ENCODE measurements around the gene FAM43A.
A peak's percentile ranks its signal among the peaks of the same experiment; 100 is the strongest.

Gene FAM43A, protein sequence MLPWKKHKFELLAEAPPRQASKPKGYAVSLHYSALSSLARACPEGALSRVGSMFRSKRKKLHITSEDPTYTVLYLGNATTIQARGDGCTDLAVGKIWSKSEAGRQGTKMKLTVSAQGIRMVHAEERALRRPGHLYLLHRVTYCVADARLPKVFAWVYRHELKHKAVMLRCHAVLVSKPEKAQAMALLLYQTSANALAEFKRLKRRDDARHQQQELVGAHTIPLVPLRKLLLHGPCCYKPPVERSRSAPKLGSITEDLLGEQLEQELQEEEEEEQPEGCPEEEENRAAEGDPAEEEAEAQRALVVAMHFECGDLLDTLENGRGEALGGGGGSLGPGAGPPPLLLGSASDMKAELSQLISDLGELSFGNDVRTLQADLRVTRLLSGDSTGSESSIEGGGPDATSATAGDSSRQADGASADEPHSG

DNA sequence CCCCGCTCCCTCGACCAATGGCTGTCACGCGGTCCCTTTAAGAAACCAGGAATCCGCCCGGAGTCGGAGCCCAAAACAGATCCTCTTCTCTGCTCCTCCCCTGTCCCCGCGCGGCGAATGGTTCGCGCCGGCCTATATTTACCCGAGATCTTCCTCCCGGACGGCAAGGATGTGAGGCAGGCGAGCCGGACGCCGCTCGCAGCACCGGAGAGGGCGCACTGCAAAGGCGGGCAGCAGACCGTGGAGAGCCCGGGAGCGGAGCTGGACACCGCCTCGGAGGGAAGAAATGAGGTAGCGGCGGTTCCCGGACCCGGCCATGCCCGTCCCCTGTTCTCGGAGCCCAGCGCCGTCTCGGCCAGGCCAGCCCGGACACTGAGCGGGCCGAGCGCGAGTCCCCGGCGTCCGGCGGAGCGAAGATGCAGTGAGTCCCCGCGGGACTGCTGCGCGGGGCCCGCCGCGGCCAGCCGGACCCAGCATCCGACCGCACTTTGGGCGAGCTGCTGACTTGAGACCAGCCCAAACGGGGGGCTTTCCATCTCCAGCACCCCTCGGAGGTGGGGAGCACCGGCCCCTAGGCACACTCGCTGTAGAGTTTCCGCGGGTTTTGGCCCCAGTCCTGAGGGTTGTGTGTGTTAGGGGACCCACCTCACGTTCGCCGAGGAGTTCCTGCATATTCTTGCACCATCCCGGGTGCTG, at the start of gene FAM43A:
Gene FAM43A, plus strand, starts transcription at position 166 of the 696 bp plus-strand sequence. CDS start 944 bp downstream, outside the sequence.
- peak; percentile 64 to 72 (median 65) for DNase-seq (ENCODE audit: low read depth in 3 of 3)

DNA sequence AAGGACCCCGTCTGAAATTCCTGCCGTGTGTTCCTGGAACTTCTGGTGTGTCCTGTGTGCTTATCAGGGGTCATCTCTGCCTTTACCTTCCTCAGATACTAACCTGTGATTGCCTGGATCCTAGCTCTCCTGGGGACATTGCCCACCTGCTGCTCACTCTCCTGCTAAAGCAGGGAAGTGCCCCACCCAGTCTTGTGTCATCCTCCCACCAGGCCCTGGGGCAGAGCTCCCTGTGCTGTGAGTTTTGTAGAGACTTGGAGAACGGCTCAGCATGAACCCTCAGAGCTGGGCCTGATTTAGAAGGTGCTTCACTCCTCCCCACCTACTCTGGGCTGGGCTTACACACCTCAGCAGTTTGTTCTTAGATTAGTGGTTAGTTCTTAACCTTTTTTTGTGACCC, 48.6 kb upstream of the FAM43A start:
- no peak for DNase-seq (ENCODE audit: low read depth in 3 of 3)

DNA sequence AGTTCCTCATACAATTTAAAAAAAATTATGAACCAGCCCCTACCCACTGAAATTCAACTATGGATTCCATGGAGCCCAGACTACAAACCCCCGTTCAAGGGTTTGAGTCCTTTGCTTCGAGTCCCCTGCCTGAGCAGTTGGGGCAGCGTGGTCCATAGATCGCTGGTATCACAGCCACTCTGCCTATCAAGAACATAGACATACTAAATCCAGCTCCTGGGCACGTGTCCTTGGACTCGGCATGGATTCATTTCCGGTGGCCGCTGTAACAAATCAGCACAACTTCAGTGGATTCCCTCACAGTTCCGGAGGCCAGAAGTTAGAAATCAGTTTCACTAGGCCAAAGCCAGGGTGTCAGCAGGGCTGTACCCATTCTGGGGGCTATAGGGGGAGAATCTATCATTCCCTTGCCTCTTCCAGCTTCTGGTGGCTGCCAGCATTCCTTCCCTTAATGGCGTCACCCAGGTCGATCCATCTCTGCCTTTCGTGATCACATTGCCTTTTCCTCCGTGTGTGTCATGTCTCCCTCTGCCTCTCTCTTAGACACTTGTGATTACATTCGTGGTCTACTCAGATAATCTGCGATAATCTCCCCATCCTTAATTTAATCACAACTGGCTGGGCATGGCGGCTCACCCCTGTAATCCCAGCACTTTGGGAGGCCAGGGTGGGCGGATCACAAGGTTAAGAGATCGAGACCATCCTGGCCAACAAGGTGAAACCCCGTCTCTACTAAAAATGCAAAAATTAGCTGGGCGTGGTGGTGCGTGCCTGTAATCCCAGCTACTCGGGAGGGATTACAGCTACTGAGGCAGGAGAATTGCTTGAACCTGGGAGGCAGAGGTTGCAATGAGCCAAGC, 47.9 kb upstream of the FAM43A start:
- no peak for DNase-seq (ENCODE audit: low read depth in 3 of 3)

DNA sequence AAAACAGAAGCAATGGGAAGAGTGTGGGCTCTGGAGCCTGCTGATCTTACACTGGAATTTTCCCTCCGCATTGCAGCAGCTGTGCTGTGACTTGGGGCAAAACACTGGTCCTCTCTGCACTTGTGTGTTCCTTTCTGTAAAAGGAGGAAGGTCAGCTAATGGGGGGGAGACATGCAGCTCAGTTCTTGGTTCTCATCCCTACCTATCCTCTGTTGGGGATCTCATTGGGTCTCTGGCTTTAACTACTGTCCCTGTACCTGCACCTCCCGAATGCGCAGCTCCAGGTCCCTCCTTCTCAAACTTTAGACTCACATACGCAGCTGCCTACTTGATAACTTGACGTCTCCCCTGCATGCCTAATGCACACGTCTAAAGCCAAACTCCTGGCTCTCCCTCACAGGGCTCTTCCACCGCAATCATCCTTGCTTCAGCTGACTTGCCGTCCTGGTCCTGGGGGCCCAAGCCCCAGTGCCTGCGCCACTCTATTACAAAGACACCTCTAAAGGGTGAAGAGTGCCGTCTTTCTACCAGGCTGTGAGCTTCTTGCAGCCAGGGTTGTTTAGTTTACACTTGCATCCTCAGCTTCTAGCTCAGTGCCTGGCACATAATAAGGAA, 46.6 kb upstream of the FAM43A start:
- no peak for DNase-seq (ENCODE audit: low read depth in 3 of 3)

DNA sequence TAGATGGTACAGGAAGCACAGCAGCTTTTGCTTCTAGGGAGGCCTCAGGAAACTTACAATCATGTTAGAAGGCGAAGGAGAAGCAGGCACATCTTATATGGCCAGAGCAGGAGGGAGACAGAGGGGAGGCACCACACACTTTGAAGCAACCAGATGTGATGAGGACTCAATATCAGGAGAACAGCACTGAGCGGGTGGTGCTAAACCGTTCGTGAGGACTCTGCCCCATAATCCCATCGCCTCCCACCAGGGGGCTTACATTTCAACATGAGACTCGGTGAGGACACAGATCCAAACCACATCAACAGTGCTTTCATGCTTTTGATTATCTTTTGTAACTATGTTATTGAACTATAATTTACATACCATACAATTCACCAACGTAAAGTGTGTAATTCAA, 44.9 kb upstream of the FAM43A start:
- peak in 2 of 3 donors; percentile 9 to 16 for DNase-seq (ENCODE audit: low read depth in 3 of 3)

DNA sequence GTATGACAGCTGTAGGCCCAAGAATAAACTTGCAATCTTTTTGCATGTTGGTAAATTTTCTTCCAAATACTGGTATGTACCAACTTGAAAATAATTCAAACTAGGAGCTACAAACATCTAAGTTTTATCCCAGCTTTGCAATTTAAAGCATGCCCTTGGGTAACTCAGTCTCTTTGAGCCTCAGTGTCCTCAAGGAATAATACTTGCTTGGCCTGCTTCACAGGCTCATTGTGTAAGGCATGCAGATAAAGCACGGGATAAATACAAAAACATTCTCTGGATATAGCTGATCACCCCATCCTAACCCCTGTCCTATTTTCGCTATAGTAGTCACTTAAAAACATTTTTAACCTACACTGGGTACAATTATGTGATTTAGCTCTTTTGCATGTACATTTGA, 42.9 kb upstream of the FAM43A start:
- DNase-seq (ENCODE audit: low read depth in 3 of 3), result no peak

DNA sequence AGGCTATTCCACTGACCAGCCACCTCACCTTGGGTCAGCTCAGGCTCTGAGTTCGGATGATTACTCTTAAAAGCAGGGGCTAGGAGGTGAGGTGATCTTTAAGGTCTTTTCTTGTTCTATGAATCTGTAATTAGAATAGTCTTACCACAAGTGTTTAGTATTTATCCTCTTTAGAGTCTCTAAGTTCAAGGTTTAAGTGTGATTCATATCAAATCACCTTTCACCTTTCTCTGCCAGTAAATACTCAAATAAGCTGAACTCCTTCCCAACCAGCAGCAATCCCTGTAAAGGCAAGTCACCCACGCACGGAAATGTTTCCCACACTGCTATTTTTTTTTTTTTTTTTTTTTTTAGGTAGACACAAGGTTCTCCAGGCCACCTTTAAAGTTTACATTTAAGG, 37.9 kb upstream of the FAM43A start:
- DNase-seq (ENCODE audit: low read depth in 3 of 3), result no peak

DNA sequence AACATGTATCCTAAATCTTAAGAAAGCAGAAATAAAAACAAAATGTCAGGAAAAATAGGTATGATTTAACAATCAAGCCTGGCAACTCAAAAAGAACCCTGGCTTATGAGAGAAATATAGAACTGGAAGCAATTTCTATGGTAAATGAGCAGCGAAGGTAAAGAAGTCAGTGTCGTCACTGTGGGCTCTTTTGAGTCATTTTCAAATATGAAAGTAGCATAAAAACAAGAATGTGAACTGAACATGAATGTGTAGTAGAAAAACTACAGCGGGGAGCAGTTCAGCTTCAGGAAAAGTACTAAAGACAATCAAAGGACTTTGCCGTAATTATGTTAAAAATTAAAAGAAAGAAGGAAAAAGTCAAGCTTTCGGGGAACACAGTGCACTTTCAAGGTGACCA, 31.2 kb upstream of the FAM43A start:
- no peak for DNase-seq (ENCODE audit: low read depth in 3 of 3)

DNA sequence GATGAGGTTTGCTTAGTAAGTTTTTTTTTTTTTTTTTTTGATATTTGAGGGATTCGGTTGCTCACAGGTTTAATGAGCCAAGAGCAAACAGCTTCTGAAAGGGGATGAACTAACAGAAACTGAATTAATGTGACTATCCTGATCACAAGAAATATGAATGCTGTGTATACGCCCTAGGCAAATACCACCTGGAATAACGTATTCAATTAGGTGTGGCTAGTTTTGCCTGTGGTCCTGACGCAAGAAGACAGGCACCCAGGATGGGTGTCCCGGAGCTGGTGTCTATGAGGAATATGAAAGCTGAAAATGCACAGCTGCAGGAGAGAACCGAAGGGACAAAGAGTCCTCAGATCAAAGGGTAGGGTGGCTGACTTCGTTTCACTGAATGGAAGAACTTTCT, 28.2 kb upstream of the FAM43A start:
- no peak for DNase-seq (ENCODE audit: low read depth in 3 of 3)

DNA sequence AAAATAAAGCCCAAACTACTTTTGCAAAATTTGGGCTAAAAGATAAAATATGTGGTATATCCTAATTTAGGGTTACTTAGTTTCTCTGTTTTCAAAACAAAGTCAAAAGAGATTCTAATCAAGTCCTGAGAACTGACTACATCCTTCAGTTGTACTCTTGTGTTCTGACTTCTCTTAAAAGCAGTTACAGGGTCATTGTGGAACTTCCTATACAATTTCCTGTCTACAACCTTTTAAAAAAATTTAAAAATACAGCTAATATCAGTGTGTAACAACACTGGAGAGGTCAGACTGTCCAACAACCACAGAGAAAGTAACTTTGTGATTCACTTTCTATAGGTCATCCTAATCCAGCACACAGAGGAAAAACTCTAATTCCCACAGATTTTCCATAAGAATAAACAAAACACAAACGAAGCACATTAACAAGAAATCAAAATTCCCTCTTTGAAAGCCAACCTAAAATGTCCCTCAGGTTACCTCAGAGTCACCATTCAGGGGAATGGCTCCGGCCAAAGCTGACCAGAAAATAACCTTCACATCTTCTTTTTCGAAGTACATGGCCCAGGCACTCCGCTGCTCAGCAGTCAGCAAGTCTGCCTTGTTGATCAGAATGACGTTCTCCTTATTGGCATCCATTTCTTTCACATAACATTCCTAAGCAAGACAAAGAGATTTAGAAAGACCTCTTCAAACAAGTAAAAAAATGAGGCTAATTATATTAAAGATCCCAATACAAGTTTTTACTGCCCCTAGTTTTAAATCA, 27.0 kb upstream of the FAM43A start:
- DNase-seq (ENCODE audit: low read depth in 3 of 3), result no peak

DNA sequence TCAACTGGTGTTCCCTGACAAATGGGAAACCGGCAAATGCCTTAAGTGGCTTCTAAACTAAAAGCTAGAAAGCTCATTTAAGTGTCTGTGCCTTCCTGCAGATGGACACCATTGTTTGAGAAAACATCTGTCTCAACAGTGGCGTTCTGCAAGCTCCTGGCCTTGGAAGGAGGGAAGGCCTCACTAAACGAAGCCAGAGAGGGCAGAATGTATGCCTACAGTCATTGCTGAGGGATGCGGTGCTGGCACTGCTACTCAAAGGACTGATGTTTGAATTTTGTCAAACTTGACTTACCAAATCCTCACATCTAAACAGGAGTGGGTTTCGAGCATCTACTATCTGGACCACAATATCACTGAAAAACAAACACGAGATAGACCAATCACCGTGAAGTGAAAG, 25.9 kb upstream of the FAM43A start:
- no peak for DNase-seq (ENCODE audit: low read depth in 3 of 3)

DNA sequence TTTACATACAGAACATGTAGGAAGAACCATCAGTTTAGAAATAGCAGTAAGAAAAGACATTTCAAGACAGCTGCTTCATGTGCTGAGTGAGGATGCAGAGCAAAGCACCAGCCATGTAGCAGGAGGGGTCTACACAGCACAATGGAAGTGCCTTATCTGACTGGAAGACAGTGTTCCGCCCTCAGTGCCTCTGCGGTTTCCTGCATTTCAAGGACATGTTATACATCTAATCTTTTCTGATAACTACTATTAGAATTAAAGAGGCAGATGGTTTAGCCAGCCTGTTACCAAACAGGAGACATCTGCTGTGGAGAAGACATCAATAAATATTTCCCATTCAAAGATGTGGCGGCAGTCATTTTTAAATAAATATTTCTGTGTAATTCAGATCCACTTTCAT, 24.3 kb upstream of the FAM43A start:
- DNase-seq (ENCODE audit: low read depth in 3 of 3), result no peak

DNA sequence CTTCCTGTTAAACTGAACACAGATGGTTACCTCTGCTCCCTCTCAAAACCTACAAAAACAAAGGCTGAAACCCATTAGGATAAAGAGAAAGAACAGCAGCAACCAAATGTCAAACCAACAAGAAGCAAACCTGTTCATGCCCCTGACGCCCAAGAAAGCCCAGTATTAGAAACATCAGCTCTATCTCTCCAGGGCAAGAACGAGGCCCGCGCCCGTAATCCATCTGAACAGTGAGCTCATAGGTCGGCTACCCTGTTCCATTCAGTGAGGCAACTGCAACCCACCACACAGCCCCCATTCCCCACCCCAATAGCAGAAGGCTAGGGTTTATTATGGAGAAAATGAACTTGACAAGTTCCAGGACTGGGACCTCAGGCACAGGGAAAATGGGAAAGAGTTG, 23.7 kb upstream of the FAM43A start:
- no peak for DNase-seq (ENCODE audit: low read depth in 3 of 3)

DNA sequence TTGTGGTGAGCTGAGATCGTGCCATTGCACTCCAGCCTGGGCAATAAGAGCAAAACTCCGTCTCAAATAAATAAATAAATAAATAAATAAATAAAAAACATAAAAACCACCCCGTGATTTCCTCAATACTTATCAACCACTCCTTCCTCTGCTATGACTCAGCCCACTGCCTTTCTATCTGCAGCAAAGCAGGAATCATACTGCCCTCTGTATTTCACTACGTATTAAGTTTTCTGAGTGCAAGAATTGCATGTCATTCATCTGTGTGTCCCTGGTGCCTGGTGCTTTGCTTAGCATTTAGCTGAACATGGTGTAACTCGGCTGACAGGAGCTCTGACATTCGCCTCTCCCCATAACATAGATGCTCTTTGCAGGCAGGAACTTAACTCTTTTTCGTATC, 20.8 kb upstream of the FAM43A start:
- DNase-seq (ENCODE audit: low read depth in 3 of 3), result no peak

DNA sequence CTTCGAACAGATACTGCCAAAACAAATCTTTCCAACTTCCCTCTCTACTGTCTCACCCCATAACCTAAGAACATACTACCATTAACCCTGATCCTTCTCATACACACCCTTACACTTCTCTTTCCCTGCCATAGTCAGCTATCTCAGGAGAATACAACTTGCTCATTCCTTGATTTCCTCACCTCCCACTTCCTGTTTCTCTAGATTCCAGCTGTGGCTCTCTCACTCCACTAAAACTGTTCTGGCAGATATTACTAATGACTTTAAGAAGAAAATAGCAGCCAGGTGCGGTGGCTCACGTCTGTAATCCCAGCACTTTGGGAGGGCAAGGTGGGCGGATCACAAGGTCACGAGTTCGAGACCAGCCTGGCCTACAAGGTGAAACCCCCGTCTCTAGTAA, 18.3 kb upstream of the FAM43A start:
- no peak for DNase-seq (ENCODE audit: low read depth in 3 of 3)

DNA sequence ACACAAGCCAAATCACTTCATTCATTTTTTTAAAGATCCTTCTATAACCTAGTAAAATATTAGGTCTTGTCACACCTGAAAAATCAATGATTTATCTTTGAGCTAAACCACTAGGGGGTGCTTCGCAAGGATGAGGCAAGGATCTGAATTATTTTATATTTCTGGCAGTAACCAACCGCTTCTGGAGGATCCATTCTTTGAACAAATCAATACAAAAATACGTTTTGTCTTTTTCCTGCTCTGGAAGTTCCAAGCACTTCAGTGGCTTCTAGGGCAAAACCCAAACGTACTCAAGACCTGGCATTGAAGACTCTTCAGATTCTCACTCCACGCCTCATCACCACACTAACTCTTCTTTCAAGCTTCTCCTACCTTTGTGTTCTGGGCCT, 14.2 kb upstream of the FAM43A start:
- DNase-seq (ENCODE audit: low read depth in 3 of 3), result no peak

DNA sequence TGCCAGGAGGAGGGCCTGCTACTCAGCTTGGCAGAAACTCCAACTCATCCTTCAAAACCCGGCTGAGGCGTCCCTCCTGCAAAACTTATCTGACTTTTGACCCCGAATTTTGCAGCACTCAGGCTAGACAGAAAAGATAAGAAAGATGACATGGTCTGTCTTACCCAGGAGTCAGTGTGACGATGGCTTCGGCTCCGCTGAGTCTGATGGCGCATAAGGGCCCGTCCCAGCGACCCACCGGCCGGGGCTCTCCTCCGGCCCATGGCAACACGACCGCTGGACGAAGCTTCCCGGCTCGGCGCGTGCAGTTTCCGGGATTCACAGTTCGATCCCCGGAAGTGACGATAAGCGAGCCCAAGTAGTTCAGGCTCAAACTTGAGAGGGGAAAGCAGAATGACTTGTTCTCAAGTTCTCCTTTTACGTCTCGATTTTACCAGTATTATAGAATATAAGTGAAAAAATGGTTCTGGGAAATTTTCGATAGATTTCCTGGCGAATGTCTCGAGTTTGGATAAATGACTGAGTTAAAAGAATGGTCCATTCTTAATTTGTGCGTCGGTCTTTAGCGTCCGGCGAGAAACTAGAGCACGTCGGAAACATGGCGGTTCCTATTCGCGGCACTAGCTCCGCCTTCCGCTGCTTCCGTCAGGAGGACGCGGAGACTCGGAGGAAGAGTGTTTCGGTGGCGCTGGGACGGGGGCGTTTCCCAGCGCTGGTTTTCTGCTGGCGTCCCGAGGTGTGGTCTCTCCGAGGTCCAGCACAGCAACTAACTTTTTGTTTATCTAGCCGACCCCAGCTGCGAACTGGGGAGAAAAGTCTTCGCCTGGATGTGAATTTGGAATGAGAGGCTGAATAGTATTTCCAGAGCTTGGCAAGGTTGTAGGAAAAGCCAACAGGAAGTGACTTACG, 13.5 kb upstream of the FAM43A start, which contains the start of gene LSG1:
Gene LSG1, minus strand, starts transcription at position 292 of the 909 bp plus-strand sequence. Its CDS starts 29 bp downstream, at position 263.
- peak; percentile 74 to 83 (median 80) for DNase-seq (ENCODE audit: low read depth in 3 of 3)

DNA sequence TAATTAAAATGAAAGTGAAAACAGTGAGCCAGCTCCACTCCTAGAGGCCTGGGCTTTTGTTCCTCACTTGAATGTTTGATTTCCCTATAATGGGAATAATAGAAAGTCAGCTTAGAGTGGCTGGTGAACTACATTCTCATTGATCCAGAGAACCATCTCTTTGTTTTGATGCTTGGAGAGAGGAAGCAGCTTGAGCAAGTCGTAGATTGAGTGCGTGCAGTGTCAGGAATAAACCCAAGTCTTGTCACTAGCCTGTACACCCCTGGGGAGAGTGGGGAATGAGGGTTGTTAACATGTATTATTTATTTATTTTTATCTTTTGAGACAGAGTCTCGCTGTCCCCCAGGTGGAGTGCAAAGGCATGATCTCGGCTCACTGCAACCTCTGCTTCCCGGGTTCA, 12.8 kb upstream of the FAM43A start:
- DNase-seq (ENCODE audit: low read depth in 3 of 3), result no peak

DNA sequence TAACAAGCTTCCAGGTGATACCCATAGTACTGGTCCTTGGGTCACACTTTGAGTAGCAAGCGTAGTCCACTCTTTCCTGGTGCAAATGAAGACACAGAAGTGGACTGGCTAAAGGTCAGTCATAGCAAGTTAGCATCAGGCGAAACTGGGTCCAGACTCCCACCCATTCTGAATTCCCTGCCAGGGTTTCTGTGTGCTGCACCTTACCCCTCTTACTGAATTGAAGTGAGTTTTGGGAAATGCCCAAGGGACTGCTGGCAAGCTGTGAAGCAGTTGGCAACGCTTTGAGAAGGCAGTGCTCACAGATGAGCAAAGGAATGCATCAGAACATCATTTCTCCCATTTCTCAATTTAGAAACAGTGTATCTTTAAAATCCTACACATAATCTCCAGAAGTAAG, 11.9 kb upstream of the FAM43A start:
- DNase-seq (ENCODE audit: low read depth in 3 of 3), result no peak

DNA sequence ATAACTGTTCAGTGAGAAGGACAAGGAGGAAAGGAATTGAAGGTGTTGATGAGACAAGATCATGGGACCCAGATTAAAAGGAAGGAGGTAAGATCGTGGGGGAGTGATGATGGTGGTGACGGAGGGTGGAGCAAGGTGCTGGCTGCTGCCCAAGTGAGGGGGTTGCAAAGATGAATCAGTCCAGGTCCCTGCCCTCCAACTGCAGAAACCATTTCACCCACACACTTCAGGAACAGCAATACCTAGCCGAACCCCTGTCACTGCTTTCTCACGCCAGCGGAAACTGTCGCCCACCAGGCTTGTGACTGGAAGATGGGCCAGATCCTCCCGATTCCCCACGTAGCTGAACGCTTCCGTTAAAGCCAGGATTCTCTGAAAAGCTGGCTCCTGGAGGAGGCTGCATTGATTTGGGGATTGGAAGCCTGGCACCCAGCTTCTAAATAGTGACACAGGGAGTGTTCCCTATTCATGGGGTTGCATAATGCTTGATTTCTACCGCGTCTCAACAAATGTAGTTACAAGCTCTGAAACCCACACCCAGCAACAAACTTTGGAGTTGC, 10.5 kb upstream of the FAM43A start:
- DNase-seq (ENCODE audit: low read depth in 3 of 3), result peak; percentile 51 to 68 (median 55)
